Stimulated activated CD8-positive, alpha-beta memory T cell treated with anti-CD3 and anti-CD28 coated beads, Interleukin-12 subunit alpha, Interleukin-12 subunit beta, amount 100 ng/mL, for 24 hours (primary cell): ENCODE results near the gene STX1B.
"Not testable (repeated sequence)": the region's sequence is repeated elsewhere in the genome, so short reads cannot be mapped to it uniquely, and the experiment has no call there.

ENCODE experiments used
- DNase-seq: peaks from one replicate; pipeline ENCODE4 v3.0.0-alpha.2; 2020; ENCODE audit errors: extremely low read depth

The STX1B gene

GRCh38 chr16:31010585-31011325, at the start of gene STX1B:
Gene STX1B, minus strand, starts transcription at chr16:31010638. Its CDS starts 242 bp downstream, at chr16:31010396.
- no peak for DNase-seq

GRCh38 chr16:31055613-31056012, 45.2 kb upstream of the STX1B start:
- no peak for DNase-seq

- DNase-seq: no peak
Measured at GRCh38 chr16:31052114-31052513, 41.7 kb upstream of the STX1B start.

- DNase-seq: no peak
Measured at GRCh38 chr16:31050280-31051030, 40.0 kb upstream of the STX1B start.

GRCh38 chr16:31043898-31044481, 33.6 kb upstream of the STX1B start:
- DNase-seq: no peak

- DNase-seq: no peak
Measured at GRCh38 chr16:31043352-31043751, 32.9 kb upstream of the STX1B start.

- DNase-seq: no peak
Measured at GRCh38 chr16:31042866-31043265, 32.4 kb upstream of the STX1B start.

- DNase-seq: no peak
Measured at GRCh38 chr16:31038993-31039392, 28.6 kb upstream of the STX1B start.

- DNase-seq: no peak
Measured at GRCh38 chr16:31036691-31037090, 26.3 kb upstream of the STX1B start.

GRCh38 chr16:31033709-31034492, 23.5 kb upstream of the STX1B start:
- DNase-seq: peak; percentile 81

- DNase-seq: peak; percentile 93
Measured at GRCh38 chr16:31032736-31033708, 22.6 kb upstream of the STX1B start, which contains the start of gene STX4. Gene STX4, plus strand, starts transcription at chr16:31033558. Its CDS starts 248 bp downstream, at chr16:31033806.

- DNase-seq: no peak
Measured at GRCh38 chr16:31031276-31031675, 20.8 kb upstream of the STX1B start.

GRCh38 chr16:31029272-31029671, 18.8 kb upstream of the STX1B start:
- DNase-seq: no peak

GRCh38 chr16:31025339-31025738, 14.9 kb upstream of the STX1B start:
- no peak for DNase-seq

- no peak for DNase-seq
Measured at GRCh38 chr16:31023627-31024226, 13.3 kb upstream of the STX1B start.

GRCh38 chr16:31023252-31023602, 12.8 kb upstream of the STX1B start:
- DNase-seq: no peak

GRCh38 chr16:31022544-31023251, 12.3 kb upstream of the STX1B start:
- no peak for DNase-seq

GRCh38 chr16:31020536-31020935, 10.1 kb upstream of the STX1B start:
- no peak for DNase-seq

- DNase-seq: not testable (repeated sequence)
Measured at GRCh38 chr16:31017756-31018155, 7.3 kb upstream of the STX1B start.

- no peak for DNase-seq
Measured at GRCh38 chr16:31016018-31016417, 5.6 kb upstream of the STX1B start.
